Heart right ventricle (tissue), 16 donors: ENCODE results near the gene ABHD1. TPM values are rescaled to one million over a fixed set of nuclear protein-coding genes. Genes with fewer than 3 reads are reported as not detected.

Source experiments
- ATAC-seq, 8 donors: fragments of 200-7000 bp; cut with Tn5 transposase; one replicate each; pipeline ENCODE4 v1.9.1; 2020; ENCODE audit warnings: mild to moderate bottlenecking in 8 of 8, moderate library complexity in 8 of 8, moderate number of reproducible peaks in 1 of 8
- DNase-seq, 2 donors: peaks; one replicate each; pipeline ENCODE4 v3.0.0-alpha.2; 2020
- H3K27ac ChIP-seq, 10 donors: fragments of 200-600 bp; sonication (generic) in 2 of 10; one replicate each; pipeline versions ENCODE4 v1.5.0 to v1.8.0; 2020 to 2022; ENCODE audit warnings: mild to moderate bottlenecking in 3 of 10
- H3K27me3 ChIP-seq, 7 donors: fragments of 200-600 bp; one replicate each; pipeline ENCODE4 v1.8.0; 2021 to 2022; ENCODE audit warnings: mild to moderate bottlenecking in 2 of 7
- H3K36me3 ChIP-seq, 9 donors: fragments of 200-600 bp; sonication (generic) in 1 of 9; one replicate each; pipeline versions ENCODE4 v1.5.0 to v1.8.0; 2020 to 2022; ENCODE audit warnings: mild to moderate bottlenecking in 2 of 9
- H3K4me1 ChIP-seq, 9 donors: fragments of 200-600 bp; sonication (generic) in 1 of 9; one replicate each; pipeline versions ENCODE4 v1.5.0 to v1.8.0; 2020 to 2022; ENCODE audit warnings: mild to moderate bottlenecking in 4 of 9
- H3K4me3 ChIP-seq, 10 donors: fragments of 200-600 bp; sonication (generic) in 2 of 10; one replicate each; pipeline versions ENCODE4 v1.5.0 to v1.8.0; 2020 to 2022; ENCODE audit warnings: mild to moderate bottlenecking in 7 of 10, moderate library complexity in 2 of 10
- H3K9me3 ChIP-seq, 11 donors: fragments of 200-600 bp in 10 of 11; sonication (generic) in 2 of 11; one replicate each; pipeline versions ENCODE4 v1.5.0 to v1.8.0; 2013 to 2022; ENCODE audit warnings: mild to moderate bottlenecking in 2 of 11, control low read depth in 1 of 11, moderate library complexity in 1 of 11
- CTCF ChIP-seq, 9 donors: fragments of 200-600 bp; sonication (generic) in 2 of 9; IDR thresholded peaks; one replicate each; pipeline versions ENCODE4 v1.5.0 to v1.8.0; 2021 to 2022; ENCODE audit warnings: antibody characterized with exemption in 9 of 9, mild to moderate bottlenecking in 5 of 9, moderate library complexity in 1 of 9
- WGBS, 2 donors: extraction: QIAGEN DNeasy Blood & Tissue Kit; methylation state at CpG; one replicate each; pipeline ENCODE4 v1.1.7; 2013; ENCODE audit warnings: inconsistent platforms in 1 of 2; 5-methylcytosine and 5-hydroxymethylcytosine counted together
- intact Hi-C, 10 donors: fragments of 100-400 bp; cut with DNase I; formaldehyde crosslinking; loops; one replicate each; pipeline versions ENCODE4 v1.11.1 to v1.14.2; 2022
- polyA plus RNA-seq, 2 donors: library from polyadenylated mRNA; stranded (reverse); fragments of 200-250 nt; gene quantifications; one replicate each; pipeline ENCODE4 v1.2.3, GENCODE V29; 2013
- total RNA-seq, 10 donors: library from RNA; stranded (reverse); fragmentation: NEBNext Ultra II Directional in 3 of 10; extraction: Animal tissue kit (Norgen Biotek cat#: 25700) in 3 of 10; gene quantifications; one replicate each; pipeline versions ENCODE4 v1.2.1 to v1.2.4, GENCODE V29; 2021 to 2023
- donor health status: Arrhythmogenic right ventricular cardiomyopathy.
- donor health status: ischemic (EF 13 %, LVEDD 7.1; RV severe dilation, severe dysfunction).
- donor health status: healthy with polysubstance abuse.
- donor health status: DM: no; HTN: yes; CAD: no.
- donor health status: DM: no; HTN: no; CAD: no.
- donor health status: ischemic (EF 25% LVEDD 6.9; RV normal size, moderate dysfunction).
- donor health status: ischemic (EF 25% LVEDD 5.7; RV mildly dilated, moderate dysfunction).
- donor health status: healthy.
- donor health status: DM: yes; HTN: yes; CAD: no.
- donor health status: Ischemic cardiomyopathy.
- donor health status: ischemic (EF 35%, LVEDD 5.7; RV mildly dilated, moderate dysfunction).
- donor health status: nonischemic (EF 11% LVEDD 7.7; RV severe dilation, severe dysfunction).
- donor health status: DM: yes; HTN: yes; CAD: no.
- donor health status: PGD.
- donor health status: ischemic (EF 29% LVEDD 5.4; RV normal size, mild dysfunction).
- donor health status: nonischemic (EF 23%, LVEDD 6.1; RV moderate dilation, normal function).

Gene ABHD1
- total and polyA plus RNA-seq, 12 donors = 0.29 to 12.1 (median 2.5) TPM

GRCh38 chr2:27080603-27080936, 43.0 kb upstream of the ABHD1 start:
- Histone ChIP-seq H3K4me1 (peaks cover 4 to 68% (median 49%) of the 10 kb centered on the region in 9 donors), H3K4me3 (peak overlapping the region in 9 of 10 donors; percentile 0 to 68 (median 63)), H3K36me3 (peaks cover 0 to 13% (median 0%) of the 10 kb centered on the region in 9 donors), H3K27me3 (no peaks in the 10 kb centered on the region), H3K27ac (peak overlapping the region in 8 of 10 donors; percentile 81 to 90 (median 86)), H3K9me3 (no peaks in the 10 kb centered on the region)
- intact Hi-C loops = loop anchor here in 6 of 10 donors (2.0 to 10.0 kb wide), 5 partner anchors 46 to 120 kb away; partner anchors contain the start of gene TMEM214 (in 4 of the 6)
- WGBS, 2 donors = 75 to 86% methylated on average over 14 of the region's 14 CpGs
- no peak for TF ChIP-seq CTCF (IDR thresholded peaks at IDR 0.05)
- no peak for ATAC-seq
- no peak for DNase-seq

GRCh38 chr2:27081984-27082772, 41.4 kb upstream of the ABHD1 start:
- peak overlapping the region in 2 of 10 donors; percentile 64 to 68 for H3K4me3 ChIP-seq
- H3K4me1 ChIP-seq = peaks cover 6 to 69% (median 53%) of the 10 kb centered on the region in 9 donors
- intact Hi-C loops = loop anchor here in 6 of 10 donors (2.0 to 10.0 kb wide), 5 partner anchors 47 to 121 kb away; partner anchors contain the start of gene TMEM214 (in 4 of the 6)
- ATAC-seq = no peak
- peaks cover 0 to 13% (median 0%) of the 10 kb centered on the region in 9 donors for H3K36me3 ChIP-seq
- H3K27me3 ChIP-seq = no peaks in the 10 kb centered on the region
- H3K9me3 ChIP-seq = no peaks in the 10 kb centered on the region
- peak overlapping the region in 9 of 10 donors; percentile 66 to 89 (median 79) for H3K27ac ChIP-seq
- DNase-seq = no peak
- TF ChIP-seq CTCF (IDR thresholded peaks at IDR 0.05) = no peak
- 89 to 91% methylated on average over 38 of the region's 38 CpGs for WGBS, 2 donors

GRCh38 chr2:27082773-27083409, 40.7 kb upstream of the ABHD1 start:
- ATAC-seq (no peak), DNase-seq (no peak)
- Histone ChIP-seq H3K36me3 (peaks cover 0 to 13% (median 0%) of the 10 kb centered on the region in 9 donors), H3K4me1 (peaks cover 10 to 68% (median 53%) of the 10 kb centered on the region in 9 donors), H3K4me3 (peak overlapping the region in 1 of 10 donors; percentile 64), H3K9me3 (no peaks in the 10 kb centered on the region), H3K27ac (peak overlapping the region in 1 of 10 donors; percentile 83), H3K27me3 (no peaks in the 10 kb centered on the region)
- no peak for TF ChIP-seq CTCF (IDR thresholded peaks at IDR 0.05)
- intact Hi-C loops = loop anchor here in 6 of 10 donors (5.0 to 10.0 kb wide), 4 partner anchors 48 to 121 kb away; partner anchors contain the start of gene TMEM214 (in 4 of the 6)
- WGBS, 2 donors = 84 to 88% methylated on average over 26 to 27 of the region's 27 CpGs
